ENCODE results near the gene SNX24. TPM values are rescaled to one million over a fixed set of nuclear protein-coding genes. Genes with fewer than 3 reads are reported as not detected.
"Not testable (repeated sequence)": the region's sequence is repeated elsewhere in the genome, so short reads cannot be mapped to it uniquely, and the experiment has no call there.

The SNX24 gene
- total RNA-seq, 2 experiments from 2014 or later, result 1.8 to 4.2 TPM

DNA sequence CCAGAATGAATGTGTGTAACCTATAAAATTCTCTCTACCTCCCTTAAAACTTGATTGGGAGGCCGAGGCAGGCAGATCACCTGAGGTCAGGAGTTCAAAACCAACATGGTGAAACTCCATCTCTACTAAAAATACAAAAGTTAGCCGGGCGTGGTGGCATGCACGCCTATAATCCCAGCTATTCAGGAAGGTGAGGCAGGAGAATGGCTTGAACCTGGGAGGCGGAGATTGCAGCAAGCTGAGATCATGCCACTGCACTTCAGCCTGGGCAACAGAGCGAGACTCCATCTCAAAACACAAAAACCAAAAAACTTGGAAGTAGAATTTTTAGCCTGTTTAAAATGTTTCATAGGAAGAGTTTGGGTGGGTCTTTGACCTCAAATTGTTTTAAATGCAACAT lies 122.6 kb downstream of the SNX24 start:
- ATAC-seq; CTCF ChIA-PET; H3K4me3 Mint-ChIP-seq; DNase-seq; H3K36me3 Mint-ChIP-seq; H3K27ac Mint-ChIP-seq; H3K9me3 Mint-ChIP-seq (ENCODE audit: low read depth); H3K4me1 Mint-ChIP-seq; H3K27me3 Mint-ChIP-seq: not testable (repeated sequence)

DNA sequence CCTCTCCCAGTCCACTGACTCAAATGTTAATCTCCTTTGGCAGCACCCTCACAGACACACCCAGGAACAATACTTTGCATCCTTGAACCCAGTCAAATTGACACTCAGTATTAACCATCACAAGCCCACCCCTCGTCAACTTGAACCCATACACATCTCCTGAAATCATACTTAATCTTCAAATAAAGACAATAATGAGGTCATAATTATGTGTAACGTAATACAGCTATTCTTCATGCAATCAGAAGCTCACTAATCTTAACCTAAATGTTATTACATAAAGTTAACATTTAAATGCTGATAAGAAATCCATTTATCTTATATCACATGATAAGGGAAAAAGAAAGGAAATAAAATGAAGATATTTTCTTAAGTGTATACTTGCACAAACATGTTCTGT lies 125.9 kb downstream of the SNX24 start:
- ATAC-seq (no peak), DNase-seq (no peak)
- CTCF ChIA-PET, result no interaction called here
- Mint-ChIP-seq H3K4me3 (no peak overlapping the region), H3K27ac (no peak overlapping the region), H3K9me3 (ENCODE audit: low read depth) (no peaks in the 10 kb centered on the region), H3K27me3 (no peaks in the 10 kb centered on the region), H3K4me1 (no peaks in the 10 kb centered on the region), H3K36me3 (no peaks in the 10 kb centered on the region)

DNA sequence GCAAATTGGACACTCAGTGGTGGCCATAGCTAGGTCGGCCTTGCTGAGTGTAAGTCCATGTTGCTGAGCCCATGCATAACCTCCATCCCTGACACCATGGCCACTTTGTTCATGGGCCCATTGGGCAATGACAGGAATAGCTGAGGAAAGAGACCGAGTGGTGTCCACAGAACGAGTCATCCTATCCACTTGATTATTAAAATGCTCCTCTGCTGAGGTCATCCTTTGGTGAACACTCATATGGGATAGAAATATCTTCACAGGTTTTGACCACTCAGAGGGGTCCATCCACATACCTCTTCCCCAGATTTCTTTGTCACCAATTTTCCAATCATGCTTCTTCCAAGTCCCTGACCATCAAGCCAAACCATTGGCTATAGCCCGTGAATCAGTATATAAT lies 127.5 kb downstream of the SNX24 start:
- Mint-ChIP-seq H3K9me3 (ENCODE audit: low read depth) (no peaks in the 10 kb centered on the region), H3K27me3 (no peaks in the 10 kb centered on the region), H3K4me3 (no peak overlapping the region), H3K4me1 (no peaks in the 10 kb centered on the region), H3K36me3 (no peaks in the 10 kb centered on the region), H3K27ac (no peak overlapping the region)
- ATAC-seq (no peak), DNase-seq (no peak)
- CTCF ChIA-PET, result no interaction called here

DNA sequence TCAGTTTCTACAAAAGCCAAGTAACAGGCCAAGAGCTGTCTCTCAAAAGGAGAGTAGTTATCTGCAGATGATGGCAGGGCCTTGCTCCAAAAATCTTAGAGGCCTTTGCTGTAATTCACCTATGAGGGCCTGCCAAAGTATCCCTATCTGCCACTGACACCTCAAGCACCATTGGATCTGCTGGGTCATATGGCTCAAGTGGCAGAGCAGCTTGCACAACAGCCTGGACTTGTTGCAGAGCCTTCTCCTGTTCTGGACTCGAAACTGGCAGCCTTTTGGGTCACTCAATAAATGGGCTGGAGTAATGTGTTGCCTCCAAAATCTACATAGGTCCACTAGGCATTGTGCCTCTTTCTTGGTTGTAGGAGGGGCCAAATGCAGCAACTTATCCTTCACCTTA lies 128.3 kb downstream of the SNX24 start:
- CTCF ChIA-PET; H3K9me3 Mint-ChIP-seq (ENCODE audit: low read depth); H3K4me3 Mint-ChIP-seq; ATAC-seq; H3K27ac Mint-ChIP-seq; DNase-seq; H3K36me3 Mint-ChIP-seq; H3K4me1 Mint-ChIP-seq; H3K27me3 Mint-ChIP-seq: not testable (repeated sequence)

DNA sequence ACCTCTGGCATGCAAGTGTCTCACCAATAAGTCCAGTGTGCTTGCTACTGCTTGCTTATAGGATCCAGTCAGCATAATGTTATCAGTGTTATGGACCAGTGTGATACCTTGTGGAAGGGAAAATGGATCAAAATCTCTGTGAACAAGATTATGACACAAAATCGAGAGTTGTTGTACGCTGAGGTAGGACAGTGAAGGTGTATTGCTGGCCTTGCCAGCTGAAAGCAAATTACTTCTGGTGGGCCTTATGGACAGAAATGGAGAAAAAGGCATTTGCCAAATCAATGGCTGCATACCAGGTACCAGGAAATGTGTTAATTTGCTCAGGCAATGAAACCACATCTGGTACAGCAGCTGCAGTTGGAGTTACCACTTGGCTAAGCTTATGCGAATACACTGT lies 128.8 kb downstream of the SNX24 start:
- H3K4me1 Mint-ChIP-seq; H3K27me3 Mint-ChIP-seq; H3K36me3 Mint-ChIP-seq; DNase-seq; ATAC-seq; H3K4me3 Mint-ChIP-seq; H3K27ac Mint-ChIP-seq; CTCF ChIA-PET; H3K9me3 Mint-ChIP-seq (ENCODE audit: low read depth): not testable (repeated sequence)

GRCh38 chr5:122977319-122977718 lies 131.9 kb downstream of the SNX24 start:
- Mint-ChIP-seq H3K9me3 (ENCODE audit: low read depth) (no peaks in the 10 kb centered on the region), H3K4me3 (no peak overlapping the region), H3K27me3 (no peaks in the 10 kb centered on the region), H3K4me1 (no peaks in the 10 kb centered on the region), H3K27ac (no peak overlapping the region), H3K36me3 (no peaks in the 10 kb centered on the region)
- ATAC-seq (no peak), DNase-seq (no peak)
- CTCF ChIA-PET, result interaction anchor here (0.6 to 1.0 kb wide), 2 partner anchors 15 to 318 kb away, joined by 3 read pairs; no protein-coding TSS in a partner anchor

DNA sequence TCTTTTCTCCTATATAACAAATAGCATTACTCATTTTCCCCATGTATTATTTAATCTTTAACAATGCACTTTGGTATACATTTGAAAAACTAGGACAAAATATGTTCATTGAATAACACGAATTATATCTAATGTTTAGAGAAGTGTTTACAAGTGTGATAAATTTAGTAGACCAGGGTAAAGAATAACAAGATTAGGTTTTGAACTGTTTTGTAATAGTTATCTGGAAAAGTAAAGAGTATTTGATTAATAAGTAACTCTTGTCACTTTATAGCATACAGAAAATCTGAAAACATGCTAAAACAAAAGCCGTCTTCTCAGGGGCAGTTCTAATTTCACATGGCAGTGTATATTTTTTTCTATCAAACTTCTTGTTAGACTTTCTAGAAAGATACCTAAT lies 132.7 kb downstream of the SNX24 start:
- Mint-ChIP-seq H3K9me3 (ENCODE audit: low read depth) (no peaks in the 10 kb centered on the region), H3K27me3 (no peaks in the 10 kb centered on the region), H3K27ac (no peak overlapping the region), H3K4me1 (no peaks in the 10 kb centered on the region), H3K36me3 (no peaks in the 10 kb centered on the region), H3K4me3 (no peak overlapping the region)
- ATAC-seq, result no peak
- DNase-seq, result no peak
- CTCF ChIA-PET, result interaction anchor here (1.0 kb wide), 1 partner anchor 14 kb away, joined by 3 read pairs; no protein-coding TSS in a partner anchor

DNA sequence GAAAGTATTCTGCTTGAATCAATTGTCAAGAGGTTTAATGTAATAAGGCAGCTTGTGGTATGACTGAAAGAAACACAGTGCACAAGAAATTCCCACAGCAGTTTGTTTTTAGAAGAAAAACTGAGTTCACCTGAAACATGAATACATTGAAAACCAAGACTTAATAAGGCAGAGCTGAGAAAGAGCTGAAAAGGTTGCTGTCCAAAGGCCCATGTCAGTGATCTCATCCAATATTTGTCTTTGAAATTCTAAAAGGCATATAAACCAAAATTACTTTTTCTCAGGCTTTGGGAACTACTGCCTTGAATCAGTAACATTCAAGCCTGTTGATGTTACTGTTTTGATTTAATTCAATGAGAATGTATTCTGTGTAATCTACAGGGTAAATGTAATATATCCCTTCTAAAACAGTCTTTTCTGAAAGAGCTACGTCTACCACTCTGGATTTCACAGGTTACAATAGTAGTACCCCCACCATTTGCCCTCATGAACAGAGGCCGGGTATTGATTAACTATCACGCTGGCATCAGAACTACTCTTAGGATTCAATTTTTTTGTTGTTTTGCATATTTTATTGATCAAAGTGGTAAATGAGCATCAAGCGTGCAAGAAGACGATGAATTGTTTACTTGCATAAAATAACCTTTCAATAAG lies 133.4 kb downstream of the SNX24 start:
- Mint-ChIP-seq H3K4me1 (no peaks in the 10 kb centered on the region), H3K4me3 (no peak overlapping the region), H3K27me3 (no peaks in the 10 kb centered on the region), H3K36me3 (no peaks in the 10 kb centered on the region), H3K9me3 (ENCODE audit: low read depth) (no peaks in the 10 kb centered on the region), H3K27ac (no peak overlapping the region)
- CTCF ChIA-PET, result no interaction called here
- ATAC-seq, result no peak
- DNase-seq, result no peak

GRCh38 chr5:122981846-122982245 lies 136.4 kb downstream of the SNX24 start:
- ATAC-seq (no peak), DNase-seq (no peak)
- no peaks in the 10 kb centered on the region for H3K36me3 Mint-ChIP-seq
- CTCF ChIA-PET, result no interaction called here
- no peaks in the 10 kb centered on the region for H3K27me3 Mint-ChIP-seq
- no peak overlapping the region for H3K4me3 Mint-ChIP-seq
- no peak overlapping the region for H3K27ac Mint-ChIP-seq
- H3K9me3 Mint-ChIP-seq (ENCODE audit: low read depth), result no peaks in the 10 kb centered on the region
- peaks cover 3% of the 10 kb centered on the region for H3K4me1 Mint-ChIP-seq

DNA sequence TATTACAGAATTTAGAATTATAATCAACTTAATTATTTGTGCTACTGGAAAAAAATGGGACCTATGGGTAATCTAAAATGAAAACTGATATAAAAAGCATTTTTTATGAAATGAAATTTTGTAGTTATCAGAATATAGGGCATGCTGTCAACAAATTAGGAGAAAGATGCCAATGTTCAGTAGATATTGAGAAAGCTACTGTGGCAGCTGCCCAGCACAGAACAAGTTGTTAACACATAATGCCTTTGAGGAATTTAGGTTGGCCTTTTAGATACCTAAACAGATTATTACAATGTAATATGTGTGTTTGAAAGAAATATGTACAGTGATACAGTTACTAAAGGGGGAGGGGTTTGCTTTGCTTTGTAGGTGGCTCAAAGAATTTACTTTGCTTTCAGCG lies 137.0 kb downstream of the SNX24 start:
- no peaks in the 10 kb centered on the region for H3K36me3 Mint-ChIP-seq
- peaks cover 3% of the 10 kb centered on the region for H3K4me1 Mint-ChIP-seq
- ATAC-seq (no peak), DNase-seq (no peak)
- H3K27ac Mint-ChIP-seq, result no peak overlapping the region
- CTCF ChIA-PET, result no interaction called here
- no peak overlapping the region for H3K4me3 Mint-ChIP-seq
- H3K27me3 Mint-ChIP-seq, result no peaks in the 10 kb centered on the region
- no peaks in the 10 kb centered on the region for H3K9me3 Mint-ChIP-seq (ENCODE audit: low read depth)

GRCh38 chr5:122984425-122984824 lies 139.0 kb downstream of the SNX24 start:
- H3K4me3 Mint-ChIP-seq, result no peak overlapping the region
- H3K36me3 Mint-ChIP-seq, result no peaks in the 10 kb centered on the region
- H3K27ac Mint-ChIP-seq, result no peak overlapping the region
- CTCF ChIA-PET, result interaction anchor here (1.1 to 1.7 kb wide), 2 partner anchors 12 to 277 kb away, joined by 3 read pairs; no protein-coding TSS in a partner anchor
- H3K27me3 Mint-ChIP-seq, result no peaks in the 10 kb centered on the region
- ATAC-seq, result no peak
- no peaks in the 10 kb centered on the region for H3K9me3 Mint-ChIP-seq (ENCODE audit: low read depth)
- DNase-seq, result no peak
- peaks cover 3% of the 10 kb centered on the region for H3K4me1 Mint-ChIP-seq

DNA sequence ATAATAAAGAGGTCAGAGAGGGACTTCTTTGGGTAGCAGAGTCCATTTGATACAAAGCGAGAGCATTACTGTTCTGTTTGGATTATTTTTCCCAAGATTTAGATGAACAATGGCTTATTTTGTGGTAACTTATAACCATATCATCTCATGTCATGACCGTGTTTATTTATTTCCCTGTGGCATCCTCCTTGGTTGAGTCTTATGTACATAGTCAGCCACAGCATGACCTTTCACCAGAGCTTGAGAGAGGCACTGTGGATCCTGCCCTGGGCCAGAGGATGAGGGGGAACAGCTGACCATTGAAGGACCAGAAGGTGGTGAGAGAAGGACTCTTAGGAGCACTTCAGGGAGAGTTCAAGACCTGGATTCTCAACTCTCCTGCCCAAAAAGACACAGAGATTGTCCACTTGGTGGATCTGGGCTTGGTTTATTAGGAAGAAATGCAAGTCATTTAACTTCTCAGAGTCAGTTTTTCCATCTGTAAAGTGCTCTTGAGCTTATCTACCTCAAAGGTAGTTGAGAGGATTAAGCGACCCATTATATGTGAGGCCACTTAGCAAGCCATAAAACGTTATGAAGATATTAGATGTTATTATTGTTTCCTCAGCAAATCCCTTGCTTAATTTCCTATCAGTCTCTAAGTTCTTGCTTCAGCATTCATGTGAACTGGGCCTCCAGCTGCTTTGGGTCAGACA lies 139.7 kb downstream of the SNX24 start:
- Mint-ChIP-seq H3K4me3 (no peak overlapping the region), H3K9me3 (ENCODE audit: low read depth) (no peaks in the 10 kb centered on the region), H3K36me3 (no peaks in the 10 kb centered on the region), H3K27me3 (no peaks in the 10 kb centered on the region), H3K4me1 (peaks cover 3% of the 10 kb centered on the region), H3K27ac (no peak overlapping the region)
- no peak for DNase-seq
- no peak for ATAC-seq
- CTCF ChIA-PET, result no interaction called here

DNA sequence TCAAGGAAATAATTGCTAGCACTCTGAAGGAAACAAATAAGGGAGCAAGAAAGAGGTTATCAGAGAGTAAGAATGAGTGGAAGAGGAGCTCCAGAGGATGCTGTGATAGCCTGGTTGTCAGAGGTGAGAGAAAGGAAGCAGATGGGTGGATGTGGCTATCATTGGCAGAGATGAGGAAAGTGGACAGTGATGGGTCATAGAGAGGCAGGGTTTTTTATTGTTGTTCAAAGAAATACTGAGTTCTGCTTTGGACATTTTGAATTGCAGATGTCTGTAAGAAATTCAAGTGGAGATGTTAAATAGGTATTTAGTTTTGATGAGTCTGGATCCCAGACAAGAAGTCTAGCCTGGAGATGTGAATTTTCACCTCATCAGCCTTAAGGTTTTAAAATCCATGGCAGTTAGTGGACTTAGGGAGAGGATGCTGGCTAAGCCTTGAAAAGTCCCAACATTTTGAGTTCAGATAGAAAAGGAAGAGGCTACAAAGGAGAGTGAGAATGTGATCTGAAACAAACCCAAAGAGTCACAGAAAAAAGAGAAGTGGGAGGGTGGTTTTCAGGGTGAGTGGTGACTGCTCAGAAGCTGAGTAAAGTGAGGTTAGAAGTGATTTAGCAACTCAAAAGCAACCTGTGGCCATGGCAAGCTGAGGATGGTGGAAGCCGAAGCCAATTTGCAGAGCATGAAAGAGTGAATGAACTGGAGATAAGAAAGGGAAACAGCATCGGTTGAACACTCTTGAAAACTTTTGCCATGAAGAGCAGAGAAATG lies 140.7 kb downstream of the SNX24 start:
- no peak overlapping the region for H3K4me3 Mint-ChIP-seq
- no peak for ATAC-seq
- CTCF ChIA-PET, result no interaction called here

DNA sequence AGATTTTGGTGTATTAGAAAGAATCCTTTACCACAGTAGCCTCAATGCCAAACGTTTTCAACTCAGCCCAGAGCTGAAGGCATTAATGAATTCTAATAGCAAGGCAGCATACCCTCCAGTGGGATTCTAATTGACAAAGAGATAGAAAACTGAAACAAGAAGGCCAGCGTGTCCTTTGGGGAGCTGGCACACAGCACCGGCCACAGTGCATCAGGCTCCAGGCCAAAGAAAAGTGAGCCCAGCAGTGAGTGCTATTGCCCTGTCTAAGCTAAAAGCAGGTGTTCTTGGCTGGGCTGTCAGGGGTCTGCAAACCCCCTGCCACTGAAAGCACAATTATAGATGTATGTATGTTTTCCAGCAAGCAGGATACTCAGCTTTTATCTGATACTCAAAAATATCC lies 150.7 kb downstream of the SNX24 start:
- H3K4me1 Mint-ChIP-seq, result no peaks in the 10 kb centered on the region
- H3K27ac Mint-ChIP-seq, result no peak overlapping the region
- ATAC-seq, result no peak
- no peaks in the 10 kb centered on the region for H3K27me3 Mint-ChIP-seq
- H3K4me3 Mint-ChIP-seq, result no peak overlapping the region
- no peaks in the 10 kb centered on the region for H3K36me3 Mint-ChIP-seq
- CTCF ChIA-PET, result interaction anchor here (1.3 kb wide), 1 partner anchor 12 kb away, joined by 3 read pairs; no protein-coding TSS in a partner anchor
- no peak for DNase-seq
- no peaks in the 10 kb centered on the region for H3K9me3 Mint-ChIP-seq (ENCODE audit: low read depth)

More for the DNA sequence above, 140.7 kb downstream of the SNX24 start:
- Mint-ChIP-seq H3K9me3 (ENCODE audit: low read depth) (no peaks in the 10 kb centered on the region), H3K36me3 (no peaks in the 10 kb centered on the region), H3K27ac (no peak overlapping the region), H3K4me1 (peaks cover 3% of the 10 kb centered on the region), H3K27me3 (no peaks in the 10 kb centered on the region)
- no peak for DNase-seq
